GM12864 (cell line): Measurements from ENCODE around the gene MECR.

Experiments
- DNase-seq: peaks from one replicate; pipeline ENCODE4 v3.0.0-alpha.2; 2011; ENCODE audit warnings: low read depth
- H3K4me3 ChIP-seq: 2 replicates; pipeline ENCODE4 v1.5.1; 2011; ENCODE audit warnings: mild to moderate bottlenecking, low read depth, low read length, control low read depth
- TF ChIP-seq, protein P1 (sequence below): IDR thresholded peaks from 2 replicates; pipeline ENCODE4 v1.5.1; 2011; ENCODE audit warnings: low read depth, mild to moderate bottlenecking, moderate library complexity, low read length, control low read depth, inconsistent platforms; ENCODE audit errors: missing control alignments

MECR gene

DNA sequence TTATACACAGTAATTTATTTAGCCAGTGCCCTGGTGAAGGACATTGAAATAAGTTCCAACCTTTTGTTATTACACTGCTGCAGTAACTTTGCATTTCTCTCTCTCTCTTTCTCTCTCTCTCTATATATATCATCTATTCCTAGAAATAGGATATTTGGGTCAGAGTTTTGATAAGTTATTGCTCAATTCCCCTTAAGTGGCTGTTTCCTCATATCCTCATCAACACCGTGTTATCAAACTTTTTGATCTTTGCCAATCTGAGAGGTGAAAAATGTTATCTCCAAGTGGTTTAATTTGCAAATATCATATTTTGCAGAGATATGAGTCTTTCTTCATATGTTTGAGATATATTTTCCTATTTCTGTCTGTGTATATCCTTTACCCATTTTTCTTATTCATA lies 47.4 kb downstream of the MECR start:
- H3K4me3 ChIP-seq = no peak overlapping the region
- DNase-seq = no peak
- TF ChIP-seq, protein P1, sequence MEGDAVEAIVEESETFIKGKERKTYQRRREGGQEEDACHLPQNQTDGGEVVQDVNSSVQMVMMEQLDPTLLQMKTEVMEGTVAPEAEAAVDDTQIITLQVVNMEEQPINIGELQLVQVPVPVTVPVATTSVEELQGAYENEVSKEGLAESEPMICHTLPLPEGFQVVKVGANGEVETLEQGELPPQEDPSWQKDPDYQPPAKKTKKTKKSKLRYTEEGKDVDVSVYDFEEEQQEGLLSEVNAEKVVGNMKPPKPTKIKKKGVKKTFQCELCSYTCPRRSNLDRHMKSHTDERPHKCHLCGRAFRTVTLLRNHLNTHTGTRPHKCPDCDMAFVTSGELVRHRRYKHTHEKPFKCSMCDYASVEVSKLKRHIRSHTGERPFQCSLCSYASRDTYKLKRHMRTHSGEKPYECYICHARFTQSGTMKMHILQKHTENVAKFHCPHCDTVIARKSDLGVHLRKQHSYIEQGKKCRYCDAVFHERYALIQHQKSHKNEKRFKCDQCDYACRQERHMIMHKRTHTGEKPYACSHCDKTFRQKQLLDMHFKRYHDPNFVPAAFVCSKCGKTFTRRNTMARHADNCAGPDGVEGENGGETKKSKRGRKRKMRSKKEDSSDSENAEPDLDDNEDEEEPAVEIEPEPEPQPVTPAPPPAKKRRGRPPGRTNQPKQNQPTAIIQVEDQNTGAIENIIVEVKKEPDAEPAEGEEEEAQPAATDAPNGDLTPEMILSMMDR = no peak

DNA sequence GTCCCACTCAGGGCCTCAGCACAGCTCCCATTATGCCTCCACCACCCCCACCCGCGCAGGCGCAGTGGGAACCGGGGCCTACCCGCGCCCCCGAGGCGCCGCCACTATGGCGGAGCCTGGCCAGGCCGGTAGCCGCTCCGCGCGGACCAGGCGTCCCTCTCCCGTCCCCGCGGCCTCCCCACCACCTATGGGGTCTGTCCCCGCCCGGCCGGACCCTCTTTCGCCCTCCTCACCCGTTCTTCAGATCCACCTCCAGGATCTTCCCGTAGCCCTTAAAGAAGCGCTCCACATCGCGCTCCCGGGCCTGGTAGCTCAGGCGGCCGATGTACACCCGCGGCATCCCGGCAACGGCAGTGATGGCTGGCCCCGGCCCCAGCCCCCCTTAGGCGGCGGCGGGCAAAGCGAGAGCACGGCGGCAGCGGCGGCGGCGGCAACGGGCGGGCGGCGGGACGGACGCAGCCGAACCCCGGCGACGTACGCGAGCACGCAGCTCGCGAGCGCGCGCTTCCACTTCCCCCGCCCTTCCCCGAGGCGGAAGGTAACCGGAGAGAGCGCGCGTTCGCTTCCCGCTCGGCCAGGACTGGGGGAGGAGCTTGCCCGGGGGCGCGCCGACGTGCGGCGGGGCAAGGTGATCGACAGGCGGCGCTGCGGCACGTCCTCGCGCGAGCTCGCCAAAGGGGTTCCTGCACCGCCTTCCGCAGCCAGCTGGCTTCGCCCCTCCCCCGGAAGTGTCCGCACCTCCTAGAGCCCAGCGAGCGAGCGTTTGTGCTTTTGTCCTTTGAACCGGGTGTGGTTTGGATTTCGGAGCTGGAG lies 49.1 kb downstream of the MECR start, which contains the start of gene SRSF4:
SRSF4 (minus strand) TSS at position 488 of the 813 bp plus-strand sequence; CDS start at position 340, 148 bp downstream.
- TF ChIP-seq, protein P1 = peak; percentile 68
- peak within 1 kb of the TSS; percentile 85 for H3K4me3 ChIP-seq
- peak; percentile 92 for DNase-seq

DNA sequence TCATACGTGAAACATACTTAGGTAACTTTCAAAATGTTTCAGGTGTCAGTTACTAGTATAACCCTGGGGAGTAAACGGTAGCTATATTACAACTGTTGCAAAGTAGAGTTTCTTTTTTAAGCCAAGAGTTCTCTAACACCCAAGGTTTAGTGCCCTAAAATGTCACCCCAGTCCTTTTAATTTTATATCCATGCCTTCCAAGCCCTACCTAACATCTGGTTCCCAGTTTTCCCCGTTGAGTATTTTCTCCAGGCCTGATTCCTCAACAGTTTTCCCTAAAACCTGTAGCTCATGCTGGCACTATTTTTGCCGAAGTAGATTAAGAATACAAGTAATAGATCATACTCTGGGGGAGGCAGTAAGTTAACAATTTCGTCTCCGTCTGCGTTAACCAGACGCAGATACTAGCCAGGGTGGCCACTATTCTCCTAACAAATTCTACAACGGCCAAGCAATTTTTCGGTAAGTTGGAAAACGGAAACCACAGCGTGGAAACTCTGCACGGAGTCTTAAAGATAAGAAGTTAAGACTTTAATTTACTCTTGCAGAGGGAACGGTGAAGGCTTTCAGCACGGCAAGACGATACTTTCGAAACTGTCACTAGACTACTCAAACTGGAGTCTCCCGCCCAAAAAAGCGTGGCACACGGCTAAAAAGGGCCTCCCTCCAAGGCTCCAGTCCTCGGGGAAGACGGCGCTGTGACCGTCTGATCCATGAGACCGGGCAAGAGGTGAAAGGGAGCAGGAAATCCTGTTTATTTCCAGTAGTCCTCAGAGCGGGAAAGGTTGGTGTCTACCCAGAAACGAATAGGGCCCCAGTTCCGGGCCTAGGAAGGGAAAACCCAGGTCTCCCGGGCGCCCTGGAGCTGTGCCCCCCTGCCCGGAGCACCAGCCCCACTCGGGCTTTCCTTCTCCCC lies 50.0 kb downstream of the MECR start:
- DNase-seq = peak; percentile 8
- TF ChIP-seq, protein P1 = no peak
- H3K4me3 ChIP-seq = peak overlapping the region; percentile 85

DNA sequence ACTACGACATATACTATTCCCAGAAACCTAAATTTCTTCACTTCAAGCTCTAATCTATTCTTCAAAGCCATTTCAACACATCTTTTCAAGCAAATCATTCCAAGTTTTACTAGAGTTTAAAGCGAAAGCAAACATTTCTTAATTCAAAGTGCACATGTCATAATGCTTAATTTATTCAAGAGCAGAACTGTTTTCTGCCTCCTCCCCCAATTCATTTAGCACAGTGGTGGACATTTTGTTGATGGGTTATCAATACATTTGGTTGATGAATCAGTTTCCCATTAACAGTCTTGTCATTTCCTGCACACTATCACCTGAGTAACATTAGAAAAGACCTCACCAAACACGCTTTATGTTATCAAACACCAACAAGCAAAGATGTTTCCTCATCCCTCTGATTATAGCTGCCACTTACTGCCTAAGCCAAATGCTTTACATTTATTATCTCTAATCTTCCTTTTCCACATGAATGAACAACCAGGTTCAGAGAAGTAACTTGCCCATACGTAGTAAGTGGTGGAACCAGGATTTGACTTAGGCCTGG lies 51.0 kb downstream of the MECR start:
- DNase-seq = no peak
- TF ChIP-seq, protein P1 = no peak
- H3K4me3 ChIP-seq = peak overlapping the region; percentile 85

DNA sequence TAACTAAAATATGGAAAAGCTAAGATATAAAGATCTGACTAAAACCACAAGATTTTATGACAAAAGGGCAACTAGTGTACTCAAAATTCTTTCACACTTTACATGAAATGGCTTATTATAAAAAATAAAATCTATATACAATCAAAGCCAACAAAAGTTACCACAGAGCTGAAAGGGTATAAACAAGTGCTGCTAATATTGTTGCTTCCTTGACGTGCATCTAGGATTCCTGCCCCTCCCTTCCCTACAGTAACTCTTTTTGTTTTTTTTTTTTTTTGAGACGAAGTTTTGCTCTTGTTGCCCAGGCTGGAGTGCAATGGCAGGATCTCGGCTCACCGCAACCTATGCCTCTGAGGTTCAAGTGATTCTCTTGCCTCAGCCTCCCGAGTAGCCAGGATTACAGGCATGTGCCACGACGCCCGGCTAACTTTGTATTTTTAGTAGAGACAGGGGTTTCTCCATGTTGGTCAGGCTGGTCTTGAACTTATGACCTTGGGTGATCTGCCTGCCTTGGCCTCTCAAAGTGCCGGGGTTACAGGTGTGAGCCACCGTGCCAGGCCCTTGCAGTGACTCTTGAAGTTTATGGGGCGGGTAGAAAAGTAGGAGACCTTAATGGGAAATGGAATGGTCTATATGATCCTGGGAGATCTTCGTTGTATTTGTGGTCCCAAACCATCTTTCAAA lies 53.6 kb downstream of the MECR start:
- TF ChIP-seq, protein P1 = no peak
- H3K4me3 ChIP-seq = no peak overlapping the region
- no peak for DNase-seq

DNA sequence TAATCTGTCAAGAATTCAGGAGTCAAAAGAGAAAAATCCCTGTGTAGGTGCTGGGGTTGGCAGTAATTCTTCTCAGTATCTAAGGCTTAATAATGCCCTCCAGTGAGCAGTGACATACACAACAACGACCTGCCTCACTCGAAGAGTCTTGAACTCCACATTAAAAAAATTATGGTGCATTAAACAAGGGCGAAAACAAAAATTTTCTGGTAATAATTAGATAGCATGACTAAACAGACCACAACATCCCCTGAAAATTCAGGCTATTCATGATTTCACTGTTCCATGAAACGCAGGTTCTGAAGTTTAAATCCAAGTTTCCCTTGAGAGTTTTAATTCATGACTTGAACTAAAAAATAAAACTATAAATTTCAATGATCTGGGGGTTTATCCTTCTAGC lies 54.2 kb downstream of the MECR start:
- DNase-seq = no peak
- TF ChIP-seq, protein P1 = no peak
- H3K4me3 ChIP-seq = no peak overlapping the region
